Measurements from ENCODE around the gene PLCB3. TPM values are rescaled to one million over a fixed set of nuclear protein-coding genes. Genes with fewer than 3 reads are reported as not detected.

The PLCB3 gene
- total RNA-seq, 1 donor from 2014 or later, result 29.1 TPM

GRCh38 chr11:64317961-64318765 lies 66.8 kb downstream of the PLCB3 start, which contains the start of gene PRDX5:
Gene PRDX5, plus strand, starts transcription at chr11:64318121. Its CDS starts 95 bp downstream, at chr11:64318216.

Other genes starting within 250 kb of the PLCB3 start
- gene FLRT1, start 215.6 kb upstream of the PLCB3 start, total RNA-seq, result 0.26 and 0.56 TPM in 2 replicates
- gene MACROD1, start 85.4 kb upstream of the PLCB3 start, total RNA-seq, result 18.4 and 41.7 TPM in 2 replicates
- 138 and 185 TPM in 2 replicates for gene STIP1, start 65.4 kb upstream of the PLCB3 start, total RNA-seq
- gene FERMT3, start 44.8 kb upstream of the PLCB3 start, total RNA-seq, result 3.6 and 8.5 TPM in 2 replicates
- 64.4 and 82.9 TPM in 2 replicates for gene TRPT1, start 25.3 kb upstream of the PLCB3 start, total RNA-seq
- gene NUDT22, start 25.3 kb upstream of the PLCB3 start, total RNA-seq, result 39.0 and 63.1 TPM in 2 replicates
- 18.0 and 40.4 TPM in 2 replicates for gene DNAJC4, start 21.0 kb upstream of the PLCB3 start, total RNA-seq
- 48.2 and 62.8 TPM in 2 replicates for gene VEGFB, start 16.9 kb upstream of the PLCB3 start, total RNA-seq
- gene FKBP2, start 10.4 kb upstream of the PLCB3 start, total RNA-seq, result 33.4 and 79.1 TPM in 2 replicates
- gene PPP1R14B, start 4.6 kb upstream of the PLCB3 start, total RNA-seq, result 78.9 and 300 TPM in 2 replicates
- 106 and 169 TPM in 2 replicates for gene BAD, start 33.1 kb downstream of the PLCB3 start, total RNA-seq
- 20.8 and 33.3 TPM in 2 replicates for gene GPR137, start 34.3 kb downstream of the PLCB3 start, total RNA-seq
- not detected in 2 replicates for gene KCNK4, start 39.8 kb downstream of the PLCB3 start, total RNA-seq
- gene CATSPERZ, start 48.8 kb downstream of the PLCB3 start, total RNA-seq, result not detected in 2 replicates
- 35.4 and 38.3 TPM in 2 replicates for gene ESRRA, start 54.0 kb downstream of the PLCB3 start, total RNA-seq
- gene TRMT112, start 66.0 kb downstream of the PLCB3 start, total RNA-seq, result 318 and 364 TPM in 2 replicates
- 293 and 486 TPM in 2 replicates for gene PRDX5, start 66.6 kb downstream of the PLCB3 start, total RNA-seq
- gene CCDC88B, start 88.7 kb downstream of the PLCB3 start, total RNA-seq, result 1.0 and 1.8 TPM in 2 replicates
- 23.2 and 38.4 TPM in 2 replicates for gene RPS6KA4, start 107.6 kb downstream of the PLCB3 start, total RNA-seq